Spinal cord (tissue), 10 donors: ENCODE measurements around the gene PRPF38A. TPM values are rescaled to one million over a fixed set of nuclear protein-coding genes. Genes with fewer than 3 reads are reported as not detected.

Experiments
- DNase-seq, 6 donors: peaks; one replicate each; pipeline versions ENCODE4 v3.0.0 to v3.0.0-alpha.2; 2013 to 2015; ENCODE audit warnings: low spot score in 6 of 6, low read depth in 4 of 6
- H3K27ac ChIP-seq: one replicate; pipeline ENCODE4 v1.5.1; 2013; ENCODE audit warnings: low read depth, low read length, control low read depth
- H3K27me3 ChIP-seq: one replicate; pipeline ENCODE4 v1.6.1; 2013; ENCODE audit warnings: low read length; ENCODE audit not compliant: control insufficient read depth, insufficient read depth
- H3K36me3 ChIP-seq: one replicate; pipeline ENCODE4 v1.6.1; 2013; ENCODE audit warnings: low read length; ENCODE audit not compliant: control insufficient read depth, insufficient read depth
- H3K4me1 ChIP-seq: one replicate; pipeline ENCODE4 v1.6.1; 2013; ENCODE audit warnings: low read length; ENCODE audit not compliant: control insufficient read depth, insufficient read depth
- H3K4me3 ChIP-seq: one replicate; pipeline ENCODE4 v1.5.1; 2013; ENCODE audit warnings: low read depth, low read length, control low read depth
- H3K9me3 ChIP-seq: one replicate; pipeline ENCODE4 v1.6.1; 2013; ENCODE audit warnings: low read length; ENCODE audit not compliant: control insufficient read depth, insufficient read depth
- WGBS: methylation state at CpG from one replicate; pipeline ENCODE4 v1.1.5; 2013; ENCODE audit warnings: missing lambda C conversion rate; ENCODE audit not compliant: insufficient coverage; 5-methylcytosine and 5-hydroxymethylcytosine counted together
- polyA plus RNA-seq, 2 donors: library from polyadenylated mRNA; unstranded; fragments of 120-200 nt; gene quantifications; one replicate each; pipeline ENCODE4 v1.2.1, GENCODE V29; 2013; ENCODE audit not compliant: insufficient read length in 2 of 2
- total RNA-seq, 2 donors: library from RNA; depleted of rRNA in 1 of 2; stranded (reverse); fragments of 120-200 nt in 1 of 2; fragments of >200 nt in 1 of 2; gene quantifications; one replicate each; pipeline versions ENCODE4 v1.2.3 to v1.2.4, GENCODE V29; 2013 to 2014
- donor health status: healthy.

Gene PRPF38A
- total and polyA plus RNA-seq, 4 donors: 20.3 to 67.8 (median 46.9) TPM

DNA sequence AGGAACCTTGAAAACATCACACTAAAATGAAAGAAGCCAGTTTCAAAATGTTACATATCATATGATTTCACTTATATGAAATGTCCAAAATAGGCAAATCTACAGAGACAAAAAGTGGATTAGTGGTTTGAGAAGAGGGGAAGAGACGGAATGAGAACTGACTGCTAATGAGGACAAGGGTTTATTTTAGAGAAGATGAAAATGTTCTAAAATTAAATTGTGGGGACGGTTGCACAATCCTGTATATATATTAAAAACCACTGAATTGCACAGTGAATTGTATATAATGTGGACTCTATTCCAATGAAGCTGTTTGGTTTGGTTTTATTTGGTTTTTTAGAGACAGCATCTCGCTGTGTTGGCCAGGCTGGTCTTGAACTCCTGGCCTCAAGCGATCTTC is 35.6 kb downstream of the PRPF38A start:
- Histone ChIP-seq H3K4me1 (no peaks in the 10 kb centered on the region), H3K27me3 (no peaks in the 10 kb centered on the region), H3K36me3 (peaks cover 30% of the 10 kb centered on the region), H3K27ac (no peak overlapping the region), H3K4me3 (no peak overlapping the region), H3K9me3 (no peaks in the 10 kb centered on the region)
- no peak for DNase-seq
- WGBS: no CpG with 5 or more reads among the region's 4 CpGs

DNA sequence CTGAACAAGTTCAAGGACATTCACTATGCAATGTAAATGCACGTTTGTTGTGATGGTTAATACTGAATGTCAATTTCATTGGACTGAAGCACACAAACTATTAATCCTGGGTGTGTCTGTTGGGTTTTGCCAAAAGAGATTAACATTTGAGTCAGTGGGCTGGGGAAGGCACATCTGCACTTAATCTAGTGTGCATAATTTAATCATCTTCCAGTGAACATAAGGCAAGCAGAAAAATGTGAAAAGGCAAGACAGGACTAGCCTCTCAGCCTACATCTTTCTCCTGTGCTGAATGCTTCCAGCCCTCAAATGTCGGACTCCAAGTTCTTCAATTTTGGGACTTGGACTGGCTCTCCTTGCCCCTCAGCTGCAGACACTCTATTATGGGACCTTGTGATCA is 40.1 kb downstream of the PRPF38A start:
- no peak for DNase-seq
- no peaks in the 10 kb centered on the region for H3K27me3 ChIP-seq
- no peaks in the 10 kb centered on the region for H3K4me1 ChIP-seq
- WGBS: no CpG with 5 or more reads among the region's 2 CpGs
- H3K4me3 ChIP-seq: no peak overlapping the region
- peaks cover 27% of the 10 kb centered on the region for H3K36me3 ChIP-seq
- H3K9me3 ChIP-seq: no peaks in the 10 kb centered on the region
- no peak overlapping the region for H3K27ac ChIP-seq

DNA sequence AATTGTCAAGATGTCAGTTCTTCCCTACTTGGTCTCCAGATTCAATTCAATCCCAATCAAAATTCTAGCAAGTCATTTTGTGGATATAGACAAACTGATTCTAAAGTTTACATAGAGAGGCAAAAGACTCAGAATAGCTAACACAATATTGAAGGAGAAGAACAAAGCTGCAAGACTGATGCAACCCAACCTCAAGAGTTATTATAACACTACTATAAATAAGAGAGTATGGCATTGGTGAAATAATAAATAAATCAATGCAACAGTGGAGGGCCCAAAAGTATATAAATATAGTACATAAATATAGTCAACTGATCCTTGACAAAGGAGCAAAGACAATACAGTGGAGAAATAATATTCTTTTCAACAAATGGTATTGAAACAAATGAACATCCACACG is 49.7 kb downstream of the PRPF38A start:
- no peaks in the 10 kb centered on the region for H3K27me3 ChIP-seq
- H3K27ac ChIP-seq: no peak overlapping the region
- no peak overlapping the region for H3K4me3 ChIP-seq
- no CpG with 5 or more reads among the region's 1 CpG for WGBS
- H3K4me1 ChIP-seq: no peaks in the 10 kb centered on the region
- no peaks in the 10 kb centered on the region for H3K9me3 ChIP-seq
- DNase-seq: no peak
- H3K36me3 ChIP-seq: peaks cover 11% of the 10 kb centered on the region

DNA sequence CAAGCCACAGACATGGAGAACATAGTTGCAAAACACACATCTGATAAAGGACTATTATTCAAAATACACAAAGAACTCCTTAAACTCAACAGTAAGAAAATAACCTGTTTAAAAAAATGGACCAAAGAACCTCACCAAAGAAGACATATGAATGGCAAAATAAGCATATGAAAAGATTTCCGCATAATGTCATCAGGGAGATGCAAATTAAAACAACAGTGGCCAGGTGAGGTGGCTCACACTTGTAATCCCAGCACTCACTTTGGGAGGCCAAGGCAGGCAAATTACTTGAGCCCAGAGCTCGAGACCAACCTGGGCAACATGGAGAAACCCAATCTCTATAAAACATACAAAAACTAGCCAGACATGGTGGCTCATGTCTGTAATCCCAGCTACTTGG is 50.4 kb downstream of the PRPF38A start:
- no peaks in the 10 kb centered on the region for H3K27me3 ChIP-seq
- peaks cover 14% of the 10 kb centered on the region for H3K36me3 ChIP-seq
- H3K4me3 ChIP-seq: no peak overlapping the region
- DNase-seq: no peak
- WGBS: 60% methylated on average over 1 of the region's 2 CpGs
- no peaks in the 10 kb centered on the region for H3K9me3 ChIP-seq
- H3K4me1 ChIP-seq: no peaks in the 10 kb centered on the region
- H3K27ac ChIP-seq: no peak overlapping the region

DNA sequence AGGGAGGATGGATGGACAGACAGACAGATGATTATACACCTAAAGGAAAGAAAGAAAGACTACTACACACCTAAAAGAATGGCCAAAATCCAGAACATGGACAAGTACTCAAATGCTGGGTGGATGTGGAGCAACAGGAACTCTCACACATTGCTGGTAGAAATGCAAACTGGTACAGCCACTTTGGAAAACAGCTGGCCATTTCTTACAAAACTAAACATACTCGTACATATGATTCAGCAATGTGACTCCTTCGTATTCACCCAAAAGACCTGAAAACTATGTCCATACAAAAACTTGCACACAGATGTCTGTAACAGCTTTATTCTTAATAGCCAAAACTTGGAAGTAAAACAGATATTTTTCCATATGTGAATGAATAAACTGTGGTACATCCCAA is 51.3 kb downstream of the PRPF38A start:
- WGBS: 100% methylated on average over 1 of the region's 2 CpGs
- H3K27me3 ChIP-seq: no peaks in the 10 kb centered on the region
- DNase-seq: no peak
- no peak overlapping the region for H3K4me3 ChIP-seq
- H3K9me3 ChIP-seq: no peaks in the 10 kb centered on the region
- no peaks in the 10 kb centered on the region for H3K4me1 ChIP-seq
- H3K36me3 ChIP-seq: peaks cover 14% of the 10 kb centered on the region
- H3K27ac ChIP-seq: no peak overlapping the region

DNA sequence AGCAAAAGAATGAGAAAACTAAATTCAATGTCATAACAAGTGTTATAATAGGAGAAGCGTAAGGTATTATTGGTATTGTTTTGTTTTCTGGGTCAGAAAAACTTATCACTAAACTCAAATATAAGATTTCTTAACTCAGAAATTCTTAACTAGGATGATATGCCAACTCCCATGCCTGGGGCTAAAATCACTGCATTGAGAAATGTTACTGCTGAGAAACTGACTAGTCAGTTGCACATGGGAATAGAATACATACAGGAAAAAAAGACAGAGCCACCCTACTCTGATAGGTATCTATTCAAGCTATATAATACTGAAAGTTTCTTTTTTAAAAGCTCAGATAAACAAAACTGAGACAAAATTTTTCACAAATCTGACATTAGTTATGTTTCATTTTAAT is 56.3 kb downstream of the PRPF38A start:
- H3K27ac ChIP-seq: no peak overlapping the region
- H3K4me1 ChIP-seq: no peaks in the 10 kb centered on the region
- DNase-seq: no peak
- no CpG with 5 or more reads among the region's 1 CpG for WGBS
- no peak overlapping the region for H3K4me3 ChIP-seq
- no peaks in the 10 kb centered on the region for H3K27me3 ChIP-seq
- H3K9me3 ChIP-seq: no peaks in the 10 kb centered on the region
- H3K36me3 ChIP-seq: peaks cover 6% of the 10 kb centered on the region

DNA sequence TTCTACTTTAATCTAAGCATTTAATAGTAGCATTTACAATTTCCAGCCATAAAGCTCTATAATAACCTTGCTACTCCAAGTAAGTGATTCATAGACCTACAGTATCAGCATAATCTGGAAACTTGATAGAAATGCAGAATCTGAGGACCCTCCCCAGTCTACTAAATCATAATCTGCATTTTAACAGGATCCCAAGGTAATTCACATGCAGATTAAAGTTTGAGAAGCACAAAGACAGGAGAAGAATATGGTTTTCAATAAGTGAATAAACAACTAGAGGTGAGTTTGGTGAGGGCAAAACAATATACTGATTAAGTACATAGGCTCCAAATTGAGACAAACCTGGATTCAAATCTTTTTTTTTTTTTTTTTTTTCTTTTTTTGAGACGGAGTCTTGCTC is 57.4 kb downstream of the PRPF38A start:
- no peak for DNase-seq
- Histone ChIP-seq H3K4me3 (no peak overlapping the region), H3K9me3 (no peaks in the 10 kb centered on the region), H3K36me3 (peaks cover 9% of the 10 kb centered on the region), H3K4me1 (no peaks in the 10 kb centered on the region), H3K27me3 (no peaks in the 10 kb centered on the region), H3K27ac (no peak overlapping the region)
- no CpG with 5 or more reads among the region's 1 CpG for WGBS

DNA sequence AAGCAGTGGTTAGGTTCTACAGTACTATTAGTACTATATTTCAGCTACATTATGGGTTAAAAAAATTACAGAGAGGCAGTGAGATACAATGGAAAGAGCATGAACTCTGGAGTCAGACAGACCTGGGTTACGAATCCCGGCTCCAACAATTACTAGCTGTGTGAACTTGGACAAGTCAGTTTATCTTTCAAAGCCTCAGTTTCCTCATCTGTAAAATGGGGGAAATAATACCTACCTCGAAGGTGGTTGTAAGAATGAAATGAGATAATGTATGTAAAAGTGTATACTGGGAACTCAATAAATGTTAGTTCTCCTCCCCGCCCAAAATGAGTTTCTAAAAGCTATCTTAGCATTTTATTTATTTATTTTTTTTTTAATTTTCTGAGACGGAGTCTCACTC is 59.5 kb downstream of the PRPF38A start:
- Histone ChIP-seq H3K4me3 (no peak overlapping the region), H3K27me3 (no peaks in the 10 kb centered on the region), H3K4me1 (no peaks in the 10 kb centered on the region), H3K27ac (no peak overlapping the region), H3K9me3 (no peaks in the 10 kb centered on the region), H3K36me3 (peaks cover 9% of the 10 kb centered on the region)
- DNase-seq: no peak
- 100% methylated on average over 2 of the region's 5 CpGs for WGBS

DNA sequence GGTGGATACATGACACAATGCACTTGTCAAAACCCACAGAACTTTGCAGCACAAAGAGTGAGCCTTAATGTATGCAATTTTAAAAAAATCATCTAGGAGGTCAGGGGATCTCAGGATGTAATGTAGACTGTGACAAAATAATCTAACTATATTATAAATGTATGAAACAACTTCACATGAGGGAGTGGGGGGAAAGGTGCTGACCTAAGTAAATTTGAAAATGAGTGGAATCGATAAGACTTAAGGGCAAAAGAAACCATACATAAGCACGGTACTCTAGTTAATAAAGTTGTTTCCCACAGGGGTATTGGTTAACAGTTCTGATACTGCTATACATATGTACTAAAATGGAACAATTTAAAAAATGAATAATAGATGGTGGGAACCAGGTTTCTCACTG is 64.7 kb downstream of the PRPF38A start:
- Histone ChIP-seq H3K36me3 (peaks cover 5% of the 10 kb centered on the region), H3K9me3 (no peaks in the 10 kb centered on the region), H3K27ac (no peak overlapping the region), H3K27me3 (no peaks in the 10 kb centered on the region), H3K4me3 (no peak overlapping the region), H3K4me1 (no peaks in the 10 kb centered on the region)
- no peak for DNase-seq
- WGBS: no CpG with 5 or more reads among the region's 2 CpGs
